Colonic mucosa (tissue), 4 donors: ENCODE results near the gene PASK. TPM values are rescaled to one million over a fixed set of nuclear protein-coding genes. Genes with fewer than 3 reads are reported as not detected.

ENCODE experiments used
- DNase-seq: peaks from one replicate; pipeline ENCODE4 v3.0.0-alpha.2; 2020
- H3K27ac ChIP-seq: fragments of 200-600 bp; one replicate; pipeline ENCODE4 v1.8.0; 2021
- H3K27me3 ChIP-seq: fragments of 200-600 bp; one replicate; pipeline ENCODE4 v1.8.0; 2021
- H3K36me3 ChIP-seq: fragments of 200-600 bp; one replicate; pipeline ENCODE4 v1.8.0; 2021
- H3K4me1 ChIP-seq: fragments of 200-600 bp; one replicate; pipeline ENCODE4 v1.8.0; 2021; ENCODE audit warnings: mild to moderate bottlenecking
- H3K4me3 ChIP-seq: fragments of 200-600 bp; one replicate; pipeline ENCODE4 v1.8.0; 2021
- H3K9ac ChIP-seq, 2 donors: one replicate each; pipeline ENCODE4 v1.7.0; 2013; ENCODE audit warnings: control low read depth in 2 of 2, low read depth in 2 of 2, low read length in 2 of 2
- H3K9me3 ChIP-seq: fragments of 200-600 bp; one replicate; pipeline ENCODE4 v1.8.0; 2021
- intact Hi-C: fragments of 100-400 bp; cut with DNase I; formaldehyde crosslinking; loops from one replicate; pipeline ENCODE4 v1.14.1; 2022
- total RNA-seq, 2 donors: library from RNA; stranded (reverse); fragmentation: NEBNext Ultra II Directional in 1 of 2; extraction: Animal tissue kit (Norgen Biotek cat#: 25700) in 1 of 2; gene quantifications; one replicate each; pipeline ENCODE4 v1.2.1, GENCODE V29; 2021
- TF ChIP-seq, protein P1 (sequence below): fragments of 200-600 bp; IDR thresholded peaks from one replicate; pipeline ENCODE4 v1.8.0; 2022; ENCODE audit warnings: antibody characterized with exemption, mild to moderate bottlenecking
- donor health status: healthy.
- donor health status: DM: no; HTN: no; CAD: no.
- donor health status: DM: no; HTN: no; CAD: no.

Gene PASK
- total RNA-seq, 2 donors from 2014 or later, result 5.6 to 39.2 TPM

DNA sequence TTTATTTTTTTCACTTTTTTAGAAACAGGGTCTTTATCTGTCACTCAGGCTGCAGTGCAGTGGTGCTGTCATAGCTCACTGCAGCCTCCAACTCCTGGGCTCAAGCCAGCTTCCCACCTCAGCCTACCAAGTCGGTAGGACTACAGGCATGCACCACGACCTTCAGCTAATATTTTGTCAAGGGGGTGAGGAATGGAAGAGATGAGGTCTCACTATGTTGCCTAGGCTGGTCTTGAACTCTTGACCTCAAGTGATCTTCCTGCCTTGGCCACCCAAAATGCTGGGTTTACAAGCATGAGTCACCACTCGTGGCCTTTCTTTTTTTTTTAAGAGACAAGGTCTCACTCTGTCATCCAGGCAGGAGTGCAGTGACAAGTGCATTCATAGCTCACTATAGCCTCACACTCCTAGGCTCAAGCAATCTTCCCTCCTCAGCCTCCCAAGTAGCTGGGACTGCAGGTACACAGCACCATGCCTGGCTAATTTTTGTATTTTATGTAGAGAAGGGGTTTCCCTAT is 14.4 kb upstream of the PASK start:
- Histone ChIP-seq H3K4me3 (no peak overlapping the region), H3K9me3 (no peaks in the 10 kb centered on the region), H3K4me1 (no peaks in the 10 kb centered on the region), H3K27me3 (no peaks in the 10 kb centered on the region), H3K36me3 (peaks cover 5% of the 10 kb centered on the region), H3K9ac (no peak overlapping the region), H3K27ac (no peak overlapping the region)
- TF ChIP-seq, protein P1, sequence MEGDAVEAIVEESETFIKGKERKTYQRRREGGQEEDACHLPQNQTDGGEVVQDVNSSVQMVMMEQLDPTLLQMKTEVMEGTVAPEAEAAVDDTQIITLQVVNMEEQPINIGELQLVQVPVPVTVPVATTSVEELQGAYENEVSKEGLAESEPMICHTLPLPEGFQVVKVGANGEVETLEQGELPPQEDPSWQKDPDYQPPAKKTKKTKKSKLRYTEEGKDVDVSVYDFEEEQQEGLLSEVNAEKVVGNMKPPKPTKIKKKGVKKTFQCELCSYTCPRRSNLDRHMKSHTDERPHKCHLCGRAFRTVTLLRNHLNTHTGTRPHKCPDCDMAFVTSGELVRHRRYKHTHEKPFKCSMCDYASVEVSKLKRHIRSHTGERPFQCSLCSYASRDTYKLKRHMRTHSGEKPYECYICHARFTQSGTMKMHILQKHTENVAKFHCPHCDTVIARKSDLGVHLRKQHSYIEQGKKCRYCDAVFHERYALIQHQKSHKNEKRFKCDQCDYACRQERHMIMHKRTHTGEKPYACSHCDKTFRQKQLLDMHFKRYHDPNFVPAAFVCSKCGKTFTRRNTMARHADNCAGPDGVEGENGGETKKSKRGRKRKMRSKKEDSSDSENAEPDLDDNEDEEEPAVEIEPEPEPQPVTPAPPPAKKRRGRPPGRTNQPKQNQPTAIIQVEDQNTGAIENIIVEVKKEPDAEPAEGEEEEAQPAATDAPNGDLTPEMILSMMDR, result no peak
- no peak for DNase-seq
- intact Hi-C loops, result no loop called here

DNA sequence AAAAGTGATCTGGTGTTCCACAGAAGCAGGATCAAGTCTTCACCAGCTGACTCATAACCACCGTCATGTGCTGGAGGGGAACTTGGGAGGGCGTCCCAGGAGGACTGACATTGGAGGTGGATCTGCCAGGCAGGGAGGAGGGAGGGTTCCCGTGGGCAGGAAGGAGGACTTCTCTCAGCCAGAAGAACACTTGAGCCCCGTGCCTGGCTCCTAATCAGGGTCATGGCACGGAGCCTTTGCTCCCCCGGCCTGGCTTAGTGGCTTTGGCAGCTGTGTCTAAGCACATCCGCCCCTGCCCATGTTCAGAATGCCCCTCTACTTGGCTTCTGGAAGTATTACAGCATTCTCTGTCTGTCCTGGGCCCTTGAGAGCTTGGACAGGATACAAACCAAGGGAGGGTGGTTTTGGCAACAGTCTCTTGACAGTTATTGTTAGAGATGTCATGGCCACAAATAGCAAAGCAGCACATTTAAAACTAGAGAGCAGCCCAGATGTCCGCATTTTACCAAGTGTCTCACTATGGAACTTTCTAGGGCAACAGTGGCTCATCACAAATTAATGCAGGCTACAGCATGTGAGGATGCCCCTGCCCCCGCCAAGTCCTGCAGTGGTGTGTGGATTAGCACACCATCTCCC is 12.5 kb upstream of the PASK start:
- no peaks in the 10 kb centered on the region for H3K9me3 ChIP-seq
- no peaks in the 10 kb centered on the region for H3K4me1 ChIP-seq
- no peaks in the 10 kb centered on the region for H3K27me3 ChIP-seq
- DNase-seq, result peak; percentile 52
- peak overlapping the region; percentile 3 for H3K27ac ChIP-seq
- intact Hi-C loops, result no loop called here
- TF ChIP-seq, protein P1, result no peak
- H3K9ac ChIP-seq, result peak overlapping the region in 1 of 2 donors; percentile 5
- H3K4me3 ChIP-seq, result no peak overlapping the region
- H3K36me3 ChIP-seq, result peaks cover 5% of the 10 kb centered on the region

DNA sequence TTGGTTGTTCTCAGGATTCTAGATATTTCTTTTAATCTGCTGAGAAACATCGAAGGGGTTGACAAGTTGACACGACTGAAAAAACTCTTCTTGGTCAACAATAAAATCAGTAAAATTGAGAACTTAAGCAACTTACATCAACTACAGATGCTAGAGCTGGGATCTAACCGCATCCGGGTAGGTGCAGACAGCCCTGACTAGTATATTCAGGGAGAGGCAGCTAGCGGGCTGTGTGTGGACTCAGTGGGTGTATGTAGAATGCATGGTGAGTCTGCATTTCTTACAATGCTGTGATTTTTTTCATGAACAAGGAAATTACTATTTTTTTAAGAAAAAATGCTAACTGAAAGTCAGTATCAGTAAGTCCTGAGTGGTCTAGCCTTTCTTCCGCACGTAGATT is 11.0 kb upstream of the PASK start:
- Histone ChIP-seq H3K36me3 (no peaks in the 10 kb centered on the region), H3K9me3 (no peaks in the 10 kb centered on the region), H3K27me3 (no peaks in the 10 kb centered on the region), H3K9ac (no peak overlapping the region), H3K27ac (no peak overlapping the region), H3K4me1 (no peaks in the 10 kb centered on the region), H3K4me3 (no peak overlapping the region)
- TF ChIP-seq, protein P1, result no peak
- DNase-seq, result no peak
- intact Hi-C loops, result no loop called here

- H3K9ac ChIP-seq, result no peak overlapping the region
- no peak overlapping the region for H3K27ac ChIP-seq
- DNase-seq, result no peak
- H3K4me3 ChIP-seq, result no peak overlapping the region
- no peaks in the 10 kb centered on the region for H3K9me3 ChIP-seq
- intact Hi-C loops, result no loop called here
- no peaks in the 10 kb centered on the region for H3K36me3 ChIP-seq
- TF ChIP-seq, protein P1, result no peak
- no peaks in the 10 kb centered on the region for H3K27me3 ChIP-seq
- no peaks in the 10 kb centered on the region for H3K4me1 ChIP-seq
These were observed 9.8 kb upstream of the PASK start for GRCh38 chr2:241159116-241159515.

DNA sequence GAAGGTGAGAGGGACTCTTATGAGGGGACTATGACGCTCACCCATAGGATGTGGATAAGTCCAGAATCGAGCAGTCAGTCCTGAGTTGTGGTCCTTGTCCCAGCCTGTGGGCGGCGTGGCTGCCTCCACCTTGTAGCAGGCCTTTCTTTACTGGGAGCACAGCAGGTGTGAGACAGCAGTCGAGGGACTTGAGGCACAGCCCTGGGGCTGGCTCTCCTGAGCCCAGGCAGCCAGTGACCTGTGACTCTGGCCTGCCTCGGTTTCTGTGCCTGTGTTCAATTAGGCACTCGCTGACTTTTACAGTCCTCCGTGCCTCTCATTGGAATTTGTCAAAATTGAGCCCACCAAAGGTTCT is 9.3 kb upstream of the PASK start:
- TF ChIP-seq, protein P1, result no peak
- Histone ChIP-seq H3K4me3 (no peak overlapping the region), H3K9ac (no peak overlapping the region), H3K27me3 (no peaks in the 10 kb centered on the region), H3K4me1 (no peaks in the 10 kb centered on the region), H3K27ac (no peak overlapping the region), H3K36me3 (peaks cover 3% of the 10 kb centered on the region), H3K9me3 (no peaks in the 10 kb centered on the region)
- intact Hi-C loops, result no loop called here
- no peak for DNase-seq
